ENCODE data around the gene PELI2.

Gene PELI2, protein sequence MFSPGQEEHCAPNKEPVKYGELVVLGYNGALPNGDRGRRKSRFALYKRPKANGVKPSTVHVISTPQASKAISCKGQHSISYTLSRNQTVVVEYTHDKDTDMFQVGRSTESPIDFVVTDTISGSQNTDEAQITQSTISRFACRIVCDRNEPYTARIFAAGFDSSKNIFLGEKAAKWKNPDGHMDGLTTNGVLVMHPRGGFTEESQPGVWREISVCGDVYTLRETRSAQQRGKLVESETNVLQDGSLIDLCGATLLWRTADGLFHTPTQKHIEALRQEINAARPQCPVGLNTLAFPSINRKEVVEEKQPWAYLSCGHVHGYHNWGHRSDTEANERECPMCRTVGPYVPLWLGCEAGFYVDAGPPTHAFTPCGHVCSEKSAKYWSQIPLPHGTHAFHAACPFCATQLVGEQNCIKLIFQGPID

DNA sequence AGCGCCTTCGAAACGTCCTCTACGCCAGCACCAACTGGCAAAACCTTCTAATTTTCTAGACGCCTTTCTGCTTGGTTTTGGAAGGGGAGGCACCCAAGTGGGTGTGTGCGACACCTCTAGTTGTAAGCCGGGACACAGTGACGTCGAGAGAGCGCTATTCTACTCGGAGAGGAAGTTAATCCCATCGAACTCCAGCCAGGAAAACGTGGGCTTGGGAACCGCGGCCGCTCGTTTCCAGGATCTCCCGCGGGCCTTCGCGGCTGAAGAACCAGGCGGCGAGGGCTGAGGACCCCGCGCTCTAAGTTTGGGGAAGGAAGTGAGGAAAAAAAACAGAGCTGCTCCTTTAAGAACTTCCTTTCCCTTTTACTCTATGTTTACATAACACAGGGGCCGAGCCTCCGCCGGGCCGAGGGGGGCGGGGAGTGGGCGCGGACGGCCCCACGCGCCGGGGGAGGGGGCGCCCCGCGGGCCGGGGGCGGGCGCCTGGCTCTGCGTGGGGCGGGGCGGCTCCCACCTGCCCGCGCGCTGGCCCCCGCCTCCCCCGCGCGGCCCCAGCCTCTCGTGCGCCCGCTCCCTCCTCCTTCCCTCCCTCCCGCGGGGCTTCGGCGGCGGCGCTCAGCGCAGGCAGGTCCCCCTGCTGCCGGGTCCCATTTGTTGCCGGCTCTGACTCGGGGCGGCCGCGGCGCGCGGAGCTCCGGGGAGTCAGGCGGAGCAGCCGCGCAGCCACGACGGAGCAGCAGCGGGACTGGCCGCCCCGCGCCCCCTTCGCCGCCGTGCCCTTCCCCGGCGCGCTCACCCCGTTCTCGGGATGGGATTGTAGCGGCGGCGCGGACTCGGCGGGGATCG lies at the start of gene PELI2:
PELI2 (plus strand) TSS at position 647 of the 846 bp plus-strand sequence. CDS start 250 bp downstream, outside the sequence.
- peak; percentile 26 to 82 (median 48) for DNase-seq

- no peak for DNase-seq
Measured at GRCh38 chr14:56073799-56074198, 44.4 kb upstream of the PELI2 start.

GRCh38 chr14:56075301-56075700 lies 42.9 kb upstream of the PELI2 start:
- DNase-seq, result no peak

DNA sequence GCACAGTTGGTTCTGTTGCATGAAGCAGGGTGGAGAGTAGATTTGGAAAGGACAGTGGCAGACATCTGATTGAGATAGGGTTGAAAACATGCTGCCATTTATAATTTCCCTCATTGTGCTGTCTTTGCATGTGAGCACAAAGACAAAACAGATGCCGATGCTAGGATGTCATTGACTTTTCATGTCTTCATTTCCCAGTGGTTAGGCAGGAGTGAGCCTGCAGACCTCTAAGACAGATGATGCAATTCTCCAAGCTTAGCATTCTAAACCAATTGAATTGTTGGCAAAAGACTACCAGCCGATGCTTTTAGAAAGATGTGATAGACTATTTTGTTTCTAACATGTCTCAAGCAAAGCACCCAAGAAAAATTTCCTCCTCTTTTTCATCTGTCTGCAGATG lies 37.1 kb upstream of the PELI2 start:
- no peak for DNase-seq

DNA sequence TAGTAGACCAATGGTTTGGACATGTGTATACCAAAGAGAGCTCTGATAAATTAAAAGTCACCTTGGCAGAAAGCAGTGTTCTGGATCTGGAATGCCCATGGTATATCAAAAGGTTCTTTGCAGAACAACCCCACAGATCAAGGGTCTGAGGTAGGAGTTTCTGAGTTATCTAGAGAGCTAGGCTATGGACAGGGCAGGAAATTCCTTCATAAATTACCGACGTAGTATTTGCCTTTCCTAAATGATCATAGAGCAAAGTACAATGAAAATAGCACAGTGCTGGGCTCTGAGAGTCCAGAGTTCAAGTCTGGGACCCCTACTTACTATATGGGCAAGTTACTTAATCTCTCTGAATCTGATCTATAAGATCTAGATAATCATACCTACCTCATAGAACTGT lies 35.3 kb upstream of the PELI2 start:
- no peak for DNase-seq

- no peak for DNase-seq
Measured at GRCh38 chr14:56085471-56085870, 32.7 kb upstream of the PELI2 start.

- DNase-seq, result no peak
Measured at GRCh38 chr14:56087671-56088471, 30.3 kb upstream of the PELI2 start.

GRCh38 chr14:56088941-56089340 lies 29.3 kb upstream of the PELI2 start:
- DNase-seq, result no peak

DNA sequence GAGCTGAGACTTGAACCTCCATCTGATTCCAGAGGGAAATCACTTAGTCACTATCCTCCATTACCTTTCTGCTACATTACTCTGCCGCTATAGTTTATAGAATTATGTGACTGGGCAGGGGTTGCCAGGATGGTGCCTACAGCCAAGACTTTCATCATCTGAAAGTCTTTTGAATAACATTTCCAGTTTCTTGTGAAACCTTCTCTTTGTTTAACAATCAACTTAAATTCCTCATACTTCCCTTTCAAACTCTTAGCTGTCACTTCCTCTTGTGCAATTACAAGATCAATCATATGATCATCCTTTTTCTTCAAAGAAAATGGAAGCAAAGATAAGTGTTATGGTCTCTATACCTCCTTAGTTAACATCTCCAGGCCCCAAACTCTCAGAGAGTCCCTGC lies 25.4 kb upstream of the PELI2 start:
- no peak for DNase-seq

DNA sequence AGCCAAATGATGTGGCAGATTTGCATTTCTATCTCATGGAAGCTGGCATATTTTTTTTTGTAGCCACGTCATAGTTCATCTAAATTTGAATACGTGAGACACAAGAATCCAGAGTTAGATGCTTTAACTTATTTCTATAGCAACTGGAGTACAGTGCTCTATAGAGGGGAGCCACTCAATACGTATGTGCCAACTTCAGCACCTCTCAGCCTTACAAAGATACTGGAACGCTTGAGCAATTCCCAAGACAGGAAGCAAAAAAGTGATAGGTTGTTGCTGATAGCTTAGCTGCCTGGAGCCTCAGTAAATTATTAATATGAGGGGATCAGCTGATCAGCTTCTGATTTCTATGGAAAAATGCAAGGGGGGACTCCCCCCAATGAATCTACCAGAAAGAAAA lies 24.1 kb upstream of the PELI2 start:
- no peak for DNase-seq

- DNase-seq, result no peak
Measured at GRCh38 chr14:56098021-56098420, 20.2 kb upstream of the PELI2 start.

DNA sequence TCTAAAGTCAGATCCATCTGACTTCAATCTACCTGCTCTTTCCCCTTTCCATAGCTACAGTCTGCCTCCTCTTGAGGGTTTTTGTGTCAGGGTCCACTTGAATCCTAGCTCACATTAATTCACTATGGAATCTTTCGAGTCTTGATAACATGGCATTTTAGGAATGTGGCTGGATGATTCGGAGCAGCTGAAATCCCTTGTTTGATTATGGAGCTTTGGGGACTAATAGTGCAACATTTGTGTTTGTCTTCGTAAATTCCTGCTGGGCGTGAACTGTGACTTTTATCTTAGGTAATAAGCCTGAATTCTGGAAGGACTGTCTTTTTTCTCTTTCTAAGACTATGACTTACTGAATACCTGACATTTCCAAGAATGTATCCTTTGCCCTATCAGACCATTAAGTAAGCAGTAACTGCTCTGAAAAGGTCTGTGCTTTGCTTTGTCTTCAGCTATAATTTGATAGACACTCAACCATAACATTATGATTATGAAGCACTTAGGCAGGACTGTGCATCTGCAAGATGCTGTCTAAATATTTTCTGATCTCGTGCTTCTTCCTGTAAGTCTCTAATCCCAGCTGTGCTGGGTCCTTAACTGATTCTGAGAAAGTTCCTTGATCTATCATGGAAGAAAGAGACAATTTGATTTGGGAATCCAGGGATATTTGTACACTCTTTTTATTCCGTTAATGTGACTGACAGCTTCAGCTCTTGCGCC lies 19.0 kb upstream of the PELI2 start:
- no peak for DNase-seq

GRCh38 chr14:56100556-56100955 lies 17.7 kb upstream of the PELI2 start:
- DNase-seq, result no peak

DNA sequence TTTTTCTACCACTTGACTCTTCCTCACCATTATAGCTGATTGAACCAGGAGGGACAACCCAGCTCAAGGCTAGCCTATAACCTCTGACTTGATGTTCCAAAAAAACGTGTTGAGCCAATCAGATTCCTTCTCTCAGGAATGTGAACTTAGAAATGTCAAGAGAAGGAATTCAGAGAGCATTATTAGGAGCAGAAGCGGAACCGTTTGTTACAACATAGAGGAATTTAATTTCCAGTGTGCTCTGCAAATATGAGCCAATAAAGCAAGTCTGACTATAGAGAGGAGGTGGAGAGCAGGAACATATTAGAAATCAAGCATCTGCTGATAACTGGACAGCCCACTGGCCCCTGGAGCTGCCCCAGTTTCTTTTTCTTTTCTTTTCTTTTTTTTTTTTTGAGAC lies 15.3 kb upstream of the PELI2 start:
- DNase-seq, result no peak

GRCh38 chr14:56107615-56108014 lies 10.6 kb upstream of the PELI2 start:
- no peak for DNase-seq

GRCh38 chr14:56108057-56108456 lies 10.2 kb upstream of the PELI2 start:
- no peak for DNase-seq

DNA sequence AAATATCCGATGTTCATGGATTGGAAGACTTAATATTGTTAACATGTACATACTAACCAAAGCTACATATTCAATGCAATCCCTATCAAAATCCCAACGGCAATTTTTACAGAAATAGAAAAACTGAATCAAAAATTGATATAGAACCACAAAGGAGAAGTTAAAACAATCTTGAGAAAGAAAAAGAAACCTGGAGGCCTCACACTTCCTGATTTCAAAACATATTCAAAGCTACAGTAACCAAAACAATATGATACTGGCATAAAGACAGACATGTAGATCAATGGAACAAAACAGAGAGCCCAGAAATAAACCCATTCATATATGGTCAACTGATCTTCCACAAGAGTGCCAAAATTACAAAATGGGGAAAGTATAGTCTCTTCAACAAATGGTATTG lies 5.4 kb upstream of the PELI2 start:
- DNase-seq, result no peak

DNA sequence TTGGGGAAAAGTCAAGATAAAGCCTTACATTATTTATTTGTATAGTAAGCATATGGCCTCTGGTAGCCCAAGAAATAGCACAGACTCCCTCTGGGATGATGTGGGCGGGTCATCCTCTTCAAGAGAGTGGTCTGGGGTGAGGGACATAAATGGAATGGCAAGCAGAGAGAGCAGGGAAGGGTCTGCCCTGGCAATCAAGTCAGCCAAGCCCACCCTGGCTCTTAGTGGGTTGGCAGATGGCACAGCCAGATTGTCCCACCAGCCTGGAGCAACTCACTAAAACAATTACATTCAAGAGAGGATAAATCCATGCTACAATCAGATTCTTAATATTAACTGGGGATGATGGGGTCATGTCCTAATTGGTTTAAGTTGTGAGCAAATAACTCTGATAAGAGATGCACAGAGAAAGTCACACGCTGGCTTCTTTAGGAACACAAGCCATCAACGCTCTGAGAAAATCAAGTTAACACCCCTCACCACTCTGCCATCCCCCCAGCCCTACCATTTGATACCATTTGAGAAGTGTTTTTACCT lies 2.8 kb upstream of the PELI2 start:
- no peak for DNase-seq

GRCh38 chr14:56115976-56116893 lies 2.0 kb upstream of the PELI2 start:
- DNase-seq, result peak in 1 of 4 experiments; percentile 4

DNA sequence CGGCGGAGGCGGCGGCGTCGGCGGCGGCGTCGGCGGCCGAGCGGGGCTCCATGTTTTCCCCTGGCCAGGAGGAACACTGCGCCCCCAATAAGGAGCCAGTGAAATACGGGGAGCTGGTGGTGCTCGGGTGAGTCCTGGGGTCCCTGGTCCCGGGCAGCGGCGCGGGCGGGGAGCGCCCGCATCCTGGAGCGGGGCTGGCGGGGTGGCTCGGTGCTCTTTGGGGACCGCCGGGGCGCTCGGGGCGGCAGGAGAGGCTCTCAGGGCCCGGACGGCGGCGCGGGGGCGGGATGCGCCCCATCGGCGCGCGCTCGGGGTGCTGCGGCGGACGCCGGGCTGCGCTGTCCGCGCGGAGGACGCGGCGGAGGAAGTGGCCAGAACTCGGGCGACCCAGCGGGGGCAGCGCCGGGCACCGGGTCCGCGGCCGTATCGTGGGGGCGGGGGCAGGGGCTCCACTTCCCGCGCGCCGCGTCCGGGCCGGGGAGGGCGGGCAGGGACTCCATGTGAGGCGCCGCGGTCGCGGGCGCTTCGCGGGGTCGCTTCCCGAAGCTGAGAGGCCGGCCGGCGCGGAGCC lies 485 bp downstream of the PELI2 start:
- DNase-seq, result peak in 2 of 4 experiments; percentile 30 to 36

Measured in activated naive CD4-positive, alpha-beta T cell (primary cell).